HG03342 (cell line): ENCODE measurements around the gene SH2D6.
"Not testable (repeated sequence)": the region's sequence is repeated elsewhere in the genome, so short reads cannot be mapped to it uniquely, and the experiment has no call there.

Experiments
- ATAC-seq: cut with Tn5 transposase; IDR thresholded peaks from one replicate; pipeline ENCODE4 v1.9.1; 2021; ENCODE audit warnings: mild to moderate bottlenecking, moderate library complexity; ENCODE audit not compliant: unreplicated experiment

Gene SH2D6

DNA sequence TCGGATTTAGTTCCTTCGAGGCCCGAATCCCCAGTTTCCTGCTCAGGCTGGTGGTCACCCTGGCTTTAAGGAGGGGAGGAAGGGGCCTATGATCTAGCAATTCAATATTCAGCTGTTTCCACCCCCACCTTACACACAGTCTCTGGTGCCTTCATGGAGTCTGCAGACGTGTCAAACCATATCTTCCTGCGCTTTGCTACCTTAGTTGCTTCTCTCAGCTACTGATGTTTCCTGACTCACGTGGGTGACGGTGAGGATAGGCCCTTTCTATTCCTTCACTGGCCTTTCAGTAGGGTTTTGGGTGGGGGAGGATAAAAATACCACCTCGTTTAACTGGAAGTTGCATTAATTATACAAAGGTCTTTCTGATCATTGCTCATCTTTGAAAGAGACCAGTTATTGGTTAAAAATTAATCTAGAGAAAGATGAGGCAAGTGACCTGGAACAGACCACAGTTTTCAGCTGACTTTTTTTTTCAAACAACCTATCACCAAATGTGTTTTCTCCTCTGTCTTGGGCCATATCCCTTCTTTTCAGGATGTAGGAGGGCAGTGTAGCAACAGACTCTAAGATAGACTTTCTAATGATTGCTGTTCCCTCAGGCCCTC, 49.7 kb downstream of the SH2D6 start:
- no peak for ATAC-seq

DNA sequence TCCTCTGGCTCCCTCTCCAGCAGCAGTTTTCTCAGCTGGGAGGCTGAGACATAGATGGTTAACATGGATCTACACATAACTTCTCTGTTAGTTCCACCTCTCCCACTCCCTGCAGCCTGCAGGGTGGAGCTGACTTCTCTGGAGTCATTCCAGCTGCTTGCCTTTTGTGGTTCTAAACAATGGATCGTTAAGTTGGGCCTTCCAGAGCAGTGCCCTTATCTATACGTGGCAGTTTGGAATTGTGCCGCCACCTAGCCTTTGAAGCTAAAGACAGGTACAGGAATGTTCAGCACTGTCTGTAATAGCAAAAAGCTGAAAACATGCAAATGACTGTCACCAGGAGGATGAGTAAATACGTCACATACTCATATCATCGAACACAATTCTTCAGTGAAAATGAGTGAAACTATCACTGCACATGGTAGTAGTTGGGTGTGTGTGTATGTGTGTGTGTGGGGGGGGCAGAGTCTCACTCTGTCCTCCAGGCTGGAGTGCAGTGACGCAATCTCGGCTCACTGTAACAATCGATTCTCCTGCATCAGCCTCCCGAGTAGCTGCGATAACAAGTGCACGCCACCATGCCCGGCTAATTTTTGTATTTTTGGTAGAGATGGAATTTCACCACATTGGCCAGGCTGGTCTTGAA, 50.3 kb downstream of the SH2D6 start:
- no peak for ATAC-seq

DNA sequence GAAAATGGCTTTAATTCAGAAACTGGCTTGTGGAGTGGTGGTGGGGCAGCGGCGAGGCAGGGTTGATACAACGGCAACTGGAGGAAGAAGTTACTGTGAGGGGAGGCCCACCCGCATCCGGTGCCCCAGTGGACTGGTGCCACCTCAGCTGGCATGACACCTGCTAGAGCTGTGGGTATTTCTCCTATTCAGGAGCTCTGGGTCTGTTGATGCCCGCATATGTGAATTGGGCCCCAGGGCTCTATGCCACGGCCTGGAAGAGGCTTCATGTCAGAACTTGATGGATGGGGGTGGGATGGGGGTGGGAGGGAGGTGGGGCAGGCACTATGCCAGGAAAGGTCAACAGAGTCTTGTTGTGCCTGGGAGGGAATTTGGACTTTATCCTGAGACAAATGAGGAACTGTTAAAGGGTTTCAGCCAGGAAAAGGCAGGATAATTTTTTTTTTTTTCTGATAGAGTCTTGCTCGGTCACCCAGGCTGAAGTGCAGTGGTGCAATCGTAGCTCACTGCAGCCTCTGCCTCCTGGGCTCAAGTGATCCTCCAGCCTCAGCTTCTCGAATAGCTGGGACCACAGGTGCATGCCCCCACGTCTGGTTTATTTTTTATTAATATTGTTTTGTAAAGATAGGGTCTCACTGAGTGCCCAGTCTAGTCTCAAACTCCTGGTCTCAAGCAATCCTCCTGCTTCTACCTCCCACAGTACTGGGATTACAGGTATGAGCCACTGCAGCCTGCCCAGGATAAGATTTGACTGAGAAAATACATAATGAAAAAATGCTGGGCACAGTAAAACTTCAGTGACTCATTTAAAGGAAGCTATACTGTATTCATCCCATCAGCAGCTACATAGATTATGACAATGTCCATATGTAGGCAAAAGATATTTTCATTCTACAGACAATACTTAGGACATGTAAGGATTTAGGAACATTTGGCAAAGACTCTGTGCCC, 52.6 kb downstream of the SH2D6 start:
- ATAC-seq: no peak

DNA sequence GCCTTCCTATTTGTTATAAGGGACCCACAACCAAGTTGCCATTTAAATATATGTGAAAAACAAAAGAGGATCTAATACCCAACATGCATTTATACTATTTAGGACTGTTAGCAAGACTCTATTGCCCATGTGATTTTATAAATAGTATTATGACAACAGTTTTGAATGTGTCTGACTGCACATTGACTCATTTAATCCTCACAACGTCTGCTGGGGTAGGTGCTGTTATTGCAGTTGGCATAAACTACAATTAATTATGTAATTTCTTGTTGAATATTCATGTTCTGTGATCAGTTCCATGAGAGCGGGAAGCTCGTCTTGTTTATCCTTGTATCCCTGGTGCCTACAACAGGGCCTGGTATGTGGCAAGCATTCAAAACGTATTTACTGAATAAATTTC, 53.7 kb downstream of the SH2D6 start:
- ATAC-seq: no peak

DNA sequence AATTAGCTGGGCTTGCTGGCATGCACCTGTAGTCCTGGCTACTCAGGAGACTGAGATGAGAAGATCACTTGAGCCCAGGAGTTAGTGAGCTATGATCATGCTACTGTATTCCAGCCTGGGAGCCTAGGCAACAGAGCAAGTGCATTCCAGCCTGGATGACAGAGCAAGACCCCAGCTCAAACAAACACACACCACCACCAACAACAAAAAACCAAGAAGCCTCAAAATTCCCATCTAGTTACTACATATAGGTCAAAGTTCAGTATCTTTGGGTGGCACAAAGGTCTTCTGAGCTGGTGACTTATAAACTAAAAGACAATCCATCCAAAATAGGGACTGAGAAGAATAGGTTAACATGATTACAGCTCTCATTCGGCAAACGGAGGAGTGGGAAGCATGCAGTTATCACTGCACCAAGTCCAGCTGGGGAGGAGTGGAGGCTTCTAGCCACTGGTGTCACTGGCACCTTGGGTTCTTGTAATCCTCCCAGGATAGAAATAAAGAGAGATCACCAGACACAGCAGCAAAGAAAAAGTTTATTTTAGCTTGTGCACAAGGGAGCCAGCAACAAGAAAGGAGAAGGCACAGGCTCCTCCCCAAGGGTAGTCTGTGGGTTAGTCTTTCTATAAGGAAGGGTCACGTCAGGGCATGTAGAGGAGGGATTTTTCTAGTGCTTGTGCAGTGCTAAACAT, 57.4 kb downstream of the SH2D6 start:
- ATAC-seq: no peak

DNA sequence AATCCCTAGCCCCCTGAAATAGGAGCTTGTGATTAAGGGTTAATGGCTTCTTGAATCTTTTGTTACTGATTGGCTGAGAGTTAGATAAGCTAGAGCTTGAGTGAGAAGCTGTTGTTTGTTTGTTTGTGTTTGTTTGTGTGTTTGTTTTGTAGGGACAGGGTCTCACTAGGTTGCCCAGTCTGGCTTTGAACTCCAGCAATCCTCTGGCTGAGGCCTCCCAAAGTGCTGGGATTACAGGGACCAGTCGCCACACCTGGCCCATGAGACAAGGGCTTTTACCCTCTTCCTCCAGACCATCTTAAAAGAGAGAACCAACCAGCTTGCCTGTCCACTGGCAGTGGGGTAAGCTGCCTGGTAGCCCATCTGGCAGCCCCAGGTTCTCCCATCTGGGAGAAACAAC, 58.1 kb downstream of the SH2D6 start:
- no peak for ATAC-seq

DNA sequence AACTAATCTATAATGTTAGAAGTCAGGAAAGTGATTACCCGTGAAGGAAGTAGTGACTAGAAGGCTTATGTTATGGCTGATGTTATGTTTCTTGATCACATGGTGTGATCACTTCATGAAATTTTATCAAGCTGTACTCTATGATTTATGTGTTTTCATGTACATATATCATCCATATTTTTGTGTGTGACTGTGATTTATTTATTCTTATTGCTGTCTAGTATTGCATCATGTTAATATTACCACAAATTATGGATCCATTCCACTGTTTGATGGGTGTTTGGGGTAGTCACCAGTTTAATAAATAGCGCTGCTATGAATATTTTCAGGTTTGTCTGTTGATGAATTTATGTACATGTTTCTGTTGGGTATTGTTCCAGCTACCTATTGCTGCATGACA, 59.4 kb downstream of the SH2D6 start:
- ATAC-seq: no peak

DNA sequence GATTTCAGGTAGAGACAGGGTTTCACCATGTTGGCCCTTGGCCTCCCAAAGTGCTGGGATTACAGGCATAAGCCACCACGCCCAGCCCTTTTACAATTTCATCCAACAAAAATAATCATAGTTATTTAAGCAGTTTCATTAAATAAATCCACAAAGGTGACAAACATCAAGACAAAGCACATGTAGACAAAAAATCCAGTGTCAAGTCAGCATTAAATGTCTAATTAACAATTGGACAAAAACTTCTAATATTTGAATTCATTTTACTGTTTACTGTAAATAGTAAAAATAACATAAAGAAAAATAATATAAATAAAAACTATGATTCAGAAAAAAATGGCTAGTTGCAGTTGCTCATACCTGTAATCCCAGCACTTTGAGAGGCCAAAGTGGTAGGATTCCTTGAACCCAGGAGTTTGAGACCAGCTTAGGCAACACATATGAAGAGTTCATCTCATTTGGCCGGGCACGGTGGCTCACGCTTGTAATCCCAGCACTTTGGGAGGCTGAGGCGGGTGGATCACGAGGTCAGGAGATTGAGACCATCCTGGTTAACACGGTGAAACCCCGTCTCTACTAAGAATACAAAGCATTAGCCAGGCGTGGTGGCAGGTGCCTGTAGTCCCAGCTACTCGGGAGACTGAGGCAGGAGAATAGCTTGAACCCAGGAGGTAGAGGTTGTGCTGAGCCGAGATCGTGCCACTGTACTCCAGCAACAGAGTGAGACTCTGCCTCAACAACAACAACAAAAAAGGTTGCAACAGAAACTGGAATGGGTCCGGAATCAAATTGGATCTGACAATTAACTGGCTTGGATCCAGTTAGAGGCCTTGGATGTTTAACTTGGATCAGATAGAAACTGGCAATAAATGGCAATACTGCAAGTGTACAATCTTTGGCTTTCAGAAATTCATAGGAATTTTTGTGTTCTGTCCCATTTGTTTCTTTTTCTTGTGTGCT, 63.6 kb downstream of the SH2D6 start:
- no peak for ATAC-seq

DNA sequence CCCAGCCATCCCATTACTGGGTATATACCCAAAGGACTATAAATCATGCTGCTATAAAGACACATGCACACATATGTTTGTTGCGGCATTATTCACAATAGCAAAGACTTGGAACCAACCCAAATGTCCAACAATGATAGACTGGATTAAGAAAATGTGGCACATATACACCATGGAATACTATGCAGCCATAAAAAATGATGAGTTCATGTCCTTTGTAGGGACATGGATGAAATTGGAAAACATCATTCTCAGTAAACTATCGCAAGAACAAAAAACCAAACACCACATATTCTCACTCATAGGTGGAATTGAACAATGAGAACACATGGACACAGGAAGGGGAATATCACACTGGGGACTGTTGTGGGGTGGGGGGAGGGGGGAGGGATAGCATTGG, 66.1 kb downstream of the SH2D6 start:
- not testable (repeated sequence) for ATAC-seq

DNA sequence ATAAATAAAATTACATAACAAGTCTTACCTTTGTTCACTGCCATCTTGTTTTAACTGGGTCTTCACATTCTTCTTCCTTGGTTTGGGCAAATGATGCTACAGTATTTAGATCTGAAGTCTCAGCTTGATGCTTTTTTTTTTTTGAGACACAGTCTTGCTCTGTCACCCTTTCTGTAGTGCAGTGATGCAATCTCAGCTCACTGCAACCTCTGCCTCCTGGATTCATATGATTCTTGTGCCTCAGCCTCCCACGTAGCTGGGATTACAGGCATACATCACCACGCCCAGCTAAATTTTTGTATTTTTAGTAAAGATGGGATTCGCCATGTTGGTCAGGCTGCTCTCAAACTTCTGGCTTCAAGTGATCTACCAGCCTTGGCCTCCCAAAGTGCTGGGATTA, 67.3 kb downstream of the SH2D6 start:
- no peak for ATAC-seq
